Suprapubic skin (tissue), 4 donors: Measurements from ENCODE around the gene AP1S3.

ENCODE experiments used
- EP300 ChIP-seq: sonication (generic); formaldehyde crosslinking; IDR thresholded peaks from one replicate; pipeline ENCODE4 v1.6.1; 2017; ENCODE audit warnings: antibody characterized with exemption
- POLR2A ChIP-seq, 2 donors: fragments of 450-650 bp; IDR thresholded peaks; one replicate each; pipeline ENCODE4 v1.6.1; 2017; ENCODE audit warnings: antibody characterized with exemption in 2 of 2, mild to moderate bottlenecking in 2 of 2, moderate library complexity in 2 of 2
- POLR2AphosphoS5 ChIP-seq, 3 donors: sonication (generic); formaldehyde crosslinking; IDR thresholded peaks; one replicate each; pipeline ENCODE4 v1.6.1; 2017; ENCODE audit warnings: antibody characterized with exemption in 3 of 3
- TF ChIP-seq, protein P1 (sequence below), 2 donors: fragments of 200-600 bp in 1 of 2; fragments of 450-650 bp in 1 of 2; sonication (generic) in 1 of 2; IDR thresholded peaks; one replicate each; pipeline ENCODE4 v1.5.1; 2016 to 2019; ENCODE audit warnings: antibody characterized with exemption in 2 of 2, mild to moderate bottlenecking in 1 of 2, moderate library complexity in 1 of 2

- TF ChIP-seq POLR2A (IDR thresholded peaks at IDR 0.05) (no peak), EP300 (no peak), POLR2AphosphoS5 (IDR thresholded peaks at IDR 0.05) (no peak)
- TF ChIP-seq, protein P1, sequence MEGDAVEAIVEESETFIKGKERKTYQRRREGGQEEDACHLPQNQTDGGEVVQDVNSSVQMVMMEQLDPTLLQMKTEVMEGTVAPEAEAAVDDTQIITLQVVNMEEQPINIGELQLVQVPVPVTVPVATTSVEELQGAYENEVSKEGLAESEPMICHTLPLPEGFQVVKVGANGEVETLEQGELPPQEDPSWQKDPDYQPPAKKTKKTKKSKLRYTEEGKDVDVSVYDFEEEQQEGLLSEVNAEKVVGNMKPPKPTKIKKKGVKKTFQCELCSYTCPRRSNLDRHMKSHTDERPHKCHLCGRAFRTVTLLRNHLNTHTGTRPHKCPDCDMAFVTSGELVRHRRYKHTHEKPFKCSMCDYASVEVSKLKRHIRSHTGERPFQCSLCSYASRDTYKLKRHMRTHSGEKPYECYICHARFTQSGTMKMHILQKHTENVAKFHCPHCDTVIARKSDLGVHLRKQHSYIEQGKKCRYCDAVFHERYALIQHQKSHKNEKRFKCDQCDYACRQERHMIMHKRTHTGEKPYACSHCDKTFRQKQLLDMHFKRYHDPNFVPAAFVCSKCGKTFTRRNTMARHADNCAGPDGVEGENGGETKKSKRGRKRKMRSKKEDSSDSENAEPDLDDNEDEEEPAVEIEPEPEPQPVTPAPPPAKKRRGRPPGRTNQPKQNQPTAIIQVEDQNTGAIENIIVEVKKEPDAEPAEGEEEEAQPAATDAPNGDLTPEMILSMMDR (IDR thresholded peaks at IDR 0.05): no peak
These were observed 17.5 kb downstream of the AP1S3 start for GRCh38 chr2:223819891-223820290.
